ENCODE measurements around the gene ZNF683. TPM values are rescaled to one million over a fixed set of nuclear protein-coding genes. Genes with fewer than 3 reads are reported as not detected.

ZNF683 gene
- total and polyA plus RNA-seq, 10 of the 15 experiments (the other 5 are each of a cell fraction or from before 2014, with no cell fraction given): not detected

DNA sequence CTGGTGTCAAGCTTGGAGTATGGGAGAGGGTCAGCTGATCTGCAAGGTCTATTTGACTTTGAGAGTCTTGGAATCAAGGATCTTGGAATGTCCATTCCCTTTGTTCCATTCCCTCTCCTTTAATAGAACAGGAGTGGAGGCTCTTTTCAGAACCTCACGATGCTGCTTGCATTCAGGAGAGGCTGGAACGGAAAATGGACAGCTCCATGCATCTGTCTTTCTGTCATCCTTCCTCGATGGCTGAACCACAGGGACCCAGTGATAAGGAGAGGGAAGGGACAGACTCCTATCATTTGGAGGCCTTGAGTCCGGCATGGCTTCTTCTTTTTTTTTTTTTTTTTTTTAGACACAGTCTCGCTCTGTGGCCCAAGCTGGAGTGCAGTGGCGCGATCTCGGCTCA, 23.2 kb upstream of the ZNF683 start:
- BruUV-seq (replicated peaks): no TSS peak
- DNase-seq (ENCODE audit: low read depth, low spot score) (no peak), ATAC-seq (no peak), FAIRE-seq (no peak)
- Histone ChIP-seq H3K36me3 (ENCODE audit: control insufficient read depth in 2 of 2, insufficient read depth in 2 of 2, low read length in 1 of 2) (no peaks in the 10 kb centered on the region), H2AFZ (ENCODE audit: control insufficient read depth, low read depth, low read length) (no peak overlapping the region), H3K9me3 (replicated peaks; ENCODE audit: control insufficient read depth, insufficient read depth, low read length) (no peaks in the 10 kb centered on the region), H3K27me3 (replicated peaks in 1 of 2; ENCODE audit: control insufficient read depth in 2 of 2, insufficient read depth in 2 of 2, low read length in 1 of 2) (no peaks in the 10 kb centered on the region; a peak in 1 of 4 replicates), H3K4me1 (ENCODE audit: control insufficient read depth, insufficient read depth, low read length) (no peaks in the 10 kb centered on the region), H3K27ac (ENCODE audit: control insufficient read depth, insufficient read depth) (no peak overlapping the region), H3K9ac (ENCODE audit: control insufficient read depth, insufficient read depth, low read length) (no peak overlapping the region), H4K20me1 (ENCODE audit: control insufficient read depth, insufficient read depth) (no peaks in the 10 kb centered on the region), H3K4me3 (no peak overlapping the region), H3K79me2 (ENCODE audit: control insufficient read depth, insufficient read depth, low read length) (no peaks in the 10 kb centered on the region), H3K4me2 (ENCODE audit: control insufficient read depth, insufficient read depth) (no peak overlapping the region)
- RAD21 ChIA-PET (ENCODE audit: unreplicated experiment): interaction anchor here (0.7 to 2.1 kb wide), 2 partner anchors 74 to 79 kb away, joined by 3 to 6 read pairs; no protein-coding TSS in a partner anchor
- in situ Hi-C loops (cut with MboI) (no loop called here), intact Hi-C loops (cut with micrococcal nuclease; ENCODE audit: unreplicated experiment) (loop anchor here (10.0 kb wide), 1 partner anchor 231 kb away; the partner anchor contains the start of genes C1orf232 and ZNF593)
- POLR2A ChIA-PET: interaction anchor here (0.6 kb wide), 1 partner anchor 28 kb away, joined by 3 read pairs; no protein-coding TSS in a partner anchor
- SMC1A ChIA-PET (ENCODE audit: uncharacterized antibody, unreplicated experiment): interaction anchor here (0.9 to 1.6 kb wide), 2 partner anchors 13 to 74 kb away, joined by 3 to 5 read pairs; no protein-coding TSS in a partner anchor
- no peak for TF ChIP-seq POLR2AphosphoS5 (IDR thresholded peaks at IDR 0.05; ENCODE audit: low read length)
- no peak for TF ChIP-seq LARP7 (IDR thresholded peaks at IDR 0.05)
- no peak for TF ChIP-seq BRCA1 (IDR thresholded peaks at IDR 0.05; ENCODE audit: low read depth, low read length)
- TF ChIP-seq NFXL1 (IDR thresholded peaks at IDR 0.05; ENCODE audit: borderline replicate concordance): no peak
- TF ChIP-seq, protein P1, sequence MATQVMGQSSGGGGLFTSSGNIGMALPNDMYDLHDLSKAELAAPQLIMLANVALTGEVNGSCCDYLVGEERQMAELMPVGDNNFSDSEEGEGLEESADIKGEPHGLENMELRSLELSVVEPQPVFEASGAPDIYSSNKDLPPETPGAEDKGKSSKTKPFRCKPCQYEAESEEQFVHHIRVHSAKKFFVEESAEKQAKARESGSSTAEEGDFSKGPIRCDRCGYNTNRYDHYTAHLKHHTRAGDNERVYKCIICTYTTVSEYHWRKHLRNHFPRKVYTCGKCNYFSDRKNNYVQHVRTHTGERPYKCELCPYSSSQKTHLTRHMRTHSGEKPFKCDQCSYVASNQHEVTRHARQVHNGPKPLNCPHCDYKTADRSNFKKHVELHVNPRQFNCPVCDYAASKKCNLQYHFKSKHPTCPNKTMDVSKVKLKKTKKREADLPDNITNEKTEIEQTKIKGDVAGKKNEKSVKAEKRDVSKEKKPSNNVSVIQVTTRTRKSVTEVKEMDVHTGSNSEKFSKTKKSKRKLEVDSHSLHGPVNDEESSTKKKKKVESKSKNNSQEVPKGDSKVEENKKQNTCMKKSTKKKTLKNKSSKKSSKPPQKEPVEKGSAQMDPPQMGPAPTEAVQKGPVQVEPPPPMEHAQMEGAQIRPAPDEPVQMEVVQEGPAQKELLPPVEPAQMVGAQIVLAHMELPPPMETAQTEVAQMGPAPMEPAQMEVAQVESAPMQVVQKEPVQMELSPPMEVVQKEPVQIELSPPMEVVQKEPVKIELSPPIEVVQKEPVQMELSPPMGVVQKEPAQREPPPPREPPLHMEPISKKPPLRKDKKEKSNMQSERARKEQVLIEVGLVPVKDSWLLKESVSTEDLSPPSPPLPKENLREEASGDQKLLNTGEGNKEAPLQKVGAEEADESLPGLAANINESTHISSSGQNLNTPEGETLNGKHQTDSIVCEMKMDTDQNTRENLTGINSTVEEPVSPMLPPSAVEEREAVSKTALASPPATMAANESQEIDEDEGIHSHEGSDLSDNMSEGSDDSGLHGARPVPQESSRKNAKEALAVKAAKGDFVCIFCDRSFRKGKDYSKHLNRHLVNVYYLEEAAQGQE (IDR thresholded peaks at IDR 0.05; ENCODE audit: low read depth, low read length): no peak
- no peak for TF ChIP-seq SUZ12 (IDR thresholded peaks at IDR 0.05; ENCODE audit: unreplicated experiment)
- TF ChIP-seq SMAD1 (IDR thresholded peaks at IDR 0.05; ENCODE audit: low read depth, partially characterized antibody): no peak
- TF ChIP-seq HCFC1 (IDR thresholded peaks at IDR 0.05; ENCODE audit: low read length): no peak
- TF ChIP-seq HDGF (IDR thresholded peaks at IDR 0.05): no peak
- no peak for TF ChIP-seq CREB1 (IDR thresholded peaks at IDR 0.05; ENCODE audit: low read depth)
- no peak for TF ChIP-seq HDAC2 (IDR thresholded peaks at IDR 0.05)
- TF ChIP-seq PML (IDR thresholded peaks at IDR 0.05; ENCODE audit: low read length): no peak
- CTCF ChIA-PET: interaction anchor here (0.5 to 4.5 kb wide), 14 partner anchors 10 to 507 kb away, joined by 3 to 22 read pairs (median 5); partner anchors contain the start of genes CD52 and DHDDS
- 60% methylated on average over 8 of the region's 8 CpGs for WGBS (ENCODE audit: insufficient coverage, insufficient replicate concordance, low lambda C conversion rate, missing lambda C conversion rate)
